OCI-LY7 (cell line): ENCODE results near the gene LRRIQ4.

Source experiments
- CTCF ChIP-seq: fragments of 200-600 bp; sonication (generic); conservative IDR thresholded peaks from 2 replicates; pipeline ENCODE4 v1.5.1; 2014; ENCODE audit warnings: mild to moderate bottlenecking, antibody characterized with exemption, low read length, moderate library complexity, mixed read lengths
- EZH2phosphoT487 ChIP-seq: fragments of 200-600 bp; sonication (generic); IDR thresholded peaks from 2 replicates; pipeline ENCODE4 v1.6.1; 2018; ENCODE audit warnings: low read depth, borderline replicate concordance, mild to moderate bottlenecking, mixed run types, antibody characterized with exemption, low read length, moderate library complexity, mixed read lengths

GRCh38 chr3:169792359-169792758, 20.3 kb upstream of the LRRIQ4 start:
- no peak for TF ChIP-seq CTCF
- no peak for TF ChIP-seq EZH2phosphoT487
